GM18508 (cell line): ENCODE measurements around the gene STXBP6.

Source experiments
- ATAC-seq: cut with Tn5 transposase; IDR thresholded peaks from one replicate; pipeline ENCODE4 v1.9.1; 2021; ENCODE audit warnings: moderate number of reproducible peaks; ENCODE audit not compliant: insufficient read depth, unreplicated experiment

STXBP6 gene

DNA sequence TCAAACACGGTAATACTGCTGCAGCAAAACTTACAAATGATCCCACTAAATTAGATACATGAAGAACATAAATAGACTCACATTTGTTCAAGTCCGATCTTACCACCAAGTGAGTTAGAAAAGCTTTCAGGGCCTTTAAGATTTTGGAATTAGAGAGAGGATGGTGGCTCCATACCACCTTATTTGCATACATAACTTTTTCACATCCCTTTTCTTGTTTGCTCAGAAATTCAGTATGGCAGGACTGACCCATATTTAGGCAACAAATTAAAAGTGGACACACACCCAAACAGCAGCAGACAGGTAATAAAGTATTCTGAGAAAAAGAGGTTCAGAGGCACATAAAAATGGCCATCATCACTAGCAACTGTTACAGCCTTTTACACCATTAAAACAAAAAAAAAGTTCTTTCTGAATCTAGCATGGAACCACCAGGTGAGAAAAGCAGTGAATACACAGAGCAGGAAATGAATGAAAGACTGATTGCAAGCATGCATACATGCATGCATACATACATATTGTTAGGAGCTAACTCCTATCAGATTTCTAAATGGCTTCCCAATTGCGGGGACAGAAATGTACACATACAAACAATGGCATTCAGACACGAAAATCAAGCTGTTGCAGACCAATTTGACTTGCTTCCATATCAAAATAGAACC is 23.3 kb downstream of the STXBP6 start:
- ATAC-seq = peak; percentile 68

DNA sequence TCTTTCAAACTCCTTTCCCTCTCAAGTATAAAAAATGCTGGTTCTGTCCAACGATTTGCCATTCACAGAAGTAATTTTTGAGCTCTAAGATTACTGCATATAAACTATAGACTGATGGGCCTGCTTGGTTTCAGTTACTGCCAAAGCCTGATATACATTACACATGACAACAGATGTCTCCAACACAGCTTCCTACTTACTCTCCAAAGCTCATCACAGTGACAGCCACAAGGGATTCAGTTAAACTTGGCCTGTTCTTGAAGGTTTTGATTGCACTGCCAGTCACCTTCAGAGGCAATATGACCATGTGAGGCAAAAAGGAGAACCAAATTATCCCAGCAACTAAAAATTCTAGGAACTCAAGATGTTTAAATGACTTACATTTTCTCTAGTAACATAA is 30.1 kb downstream of the STXBP6 start:
- no peak for ATAC-seq

- no peak for ATAC-seq
Measured at GRCh38 chr14:25017562-25017961, 32.4 kb downstream of the STXBP6 start.

GRCh38 chr14:25015761-25016160 is 34.2 kb downstream of the STXBP6 start:
- ATAC-seq = no peak

- no peak for ATAC-seq
Measured at GRCh38 chr14:25014440-25014839, 35.5 kb downstream of the STXBP6 start.

GRCh38 chr14:25011095-25011494 is 38.9 kb downstream of the STXBP6 start:
- no peak for ATAC-seq

DNA sequence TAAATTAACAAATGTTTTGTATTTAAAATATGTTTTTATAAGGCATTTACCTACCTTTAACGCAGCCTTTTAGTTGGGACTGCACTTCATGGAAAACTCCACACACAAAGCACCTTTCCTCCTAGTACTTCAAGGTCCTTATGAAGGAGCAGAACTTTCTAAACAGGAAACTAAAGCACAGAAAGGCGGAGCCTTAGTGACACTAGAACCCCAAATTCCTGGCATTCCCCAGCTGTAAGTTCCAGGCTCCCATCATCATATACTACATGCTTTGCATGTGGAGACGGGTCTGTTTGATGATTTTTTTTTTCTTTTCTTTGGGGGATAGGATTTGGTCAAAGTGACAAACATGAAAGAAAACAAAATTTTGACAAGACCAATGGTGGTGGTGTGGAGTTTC is 39.5 kb downstream of the STXBP6 start:
- no peak for ATAC-seq

DNA sequence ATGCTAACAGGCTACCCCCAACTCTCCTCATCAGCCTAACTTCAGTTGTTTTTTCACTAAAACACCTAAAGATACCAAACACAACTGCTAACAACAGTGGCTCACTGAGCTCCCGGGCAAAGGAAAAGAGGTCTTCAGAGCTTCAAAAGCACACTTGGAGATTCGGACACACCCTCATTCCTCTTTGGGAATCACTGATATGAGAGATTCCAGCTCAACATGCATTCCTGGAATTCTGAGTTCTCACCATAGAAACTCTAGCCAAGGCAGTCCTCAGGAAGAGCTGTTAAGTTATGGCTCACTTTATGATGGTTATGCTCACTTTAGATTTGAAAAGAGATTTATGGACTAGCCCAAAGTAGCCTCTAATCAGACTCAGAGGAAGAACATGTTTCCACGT is 40.1 kb downstream of the STXBP6 start:
- no peak for ATAC-seq

DNA sequence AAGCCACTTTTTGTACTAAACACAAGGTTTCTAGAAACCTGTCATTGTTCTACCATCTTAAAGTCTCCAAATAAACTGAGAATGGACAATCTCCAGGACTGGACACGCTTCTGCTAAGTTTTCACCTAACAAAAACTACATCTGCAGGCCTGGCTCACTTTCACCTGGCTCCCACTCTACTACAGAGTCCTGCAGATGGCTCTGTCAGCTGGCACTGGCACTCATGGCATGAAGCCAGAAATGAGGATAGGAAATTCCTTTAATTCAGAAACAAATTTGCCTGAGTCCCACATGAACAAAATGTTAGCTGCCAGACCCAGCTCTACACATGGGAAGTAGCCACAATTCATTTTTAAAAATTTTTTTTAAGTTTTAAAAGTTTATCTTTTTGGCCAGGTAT is 42.1 kb downstream of the STXBP6 start:
- no peak for ATAC-seq

DNA sequence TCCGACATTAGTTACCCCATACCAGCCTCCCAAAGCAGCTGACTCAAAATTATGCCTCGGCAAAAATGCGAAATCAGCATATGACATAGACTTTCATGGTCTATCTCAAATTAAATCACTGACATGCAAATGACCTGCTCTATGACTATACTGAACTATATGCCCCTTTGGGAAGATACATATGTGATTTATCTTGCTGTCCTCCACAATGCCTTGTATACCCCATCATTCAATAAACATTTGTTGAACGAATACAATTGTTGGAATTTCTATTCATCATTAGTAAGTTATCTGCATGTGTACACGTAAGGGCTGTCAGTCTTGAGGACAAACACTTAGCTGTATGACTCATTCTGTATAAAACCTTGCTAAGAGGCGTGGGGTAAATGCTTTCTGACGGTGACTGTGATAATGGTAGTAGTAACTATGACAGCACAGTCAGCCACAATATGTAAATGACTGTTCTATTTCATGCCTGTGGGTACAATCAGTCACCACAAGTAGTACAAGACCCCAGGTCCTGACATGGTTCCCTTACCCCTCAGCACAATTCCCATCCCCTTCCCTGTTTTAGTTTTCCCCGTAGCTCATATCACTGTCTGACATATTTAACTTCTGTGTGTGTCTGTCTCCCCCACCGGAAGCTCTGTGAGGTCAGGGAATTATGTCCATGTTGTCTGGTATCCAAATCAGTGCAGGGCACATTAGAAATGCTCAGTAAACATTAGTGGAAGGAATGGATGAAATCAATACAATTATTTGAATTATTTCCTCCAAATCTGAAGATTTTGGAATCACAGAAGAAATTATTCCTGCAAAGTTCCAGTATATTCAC is 42.8 kb downstream of the STXBP6 start:
- ATAC-seq = peak; percentile 45

GRCh38 chr14:25006031-25006430 is 43.9 kb downstream of the STXBP6 start:
- ATAC-seq = no peak

DNA sequence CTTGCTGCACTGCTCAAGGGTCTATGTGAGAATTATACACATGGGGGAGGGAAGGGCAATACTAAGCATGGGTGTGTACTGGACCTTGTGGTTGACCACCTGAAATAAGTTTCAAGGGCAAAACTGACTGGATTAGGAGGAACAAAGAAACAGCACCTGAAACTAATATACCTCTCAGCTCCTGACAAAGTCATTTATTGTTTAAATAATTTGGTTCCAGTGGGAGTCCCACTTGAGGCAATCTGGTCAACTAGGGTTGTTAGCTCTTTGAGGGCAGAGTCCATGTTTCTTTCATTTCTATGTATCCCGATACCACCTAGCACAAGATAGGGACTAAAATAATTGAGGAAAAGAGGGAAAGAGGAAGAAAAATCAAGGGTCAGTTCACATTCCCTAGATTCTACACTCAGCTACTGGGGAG is 45.5 kb downstream of the STXBP6 start:
- no peak for ATAC-seq

DNA sequence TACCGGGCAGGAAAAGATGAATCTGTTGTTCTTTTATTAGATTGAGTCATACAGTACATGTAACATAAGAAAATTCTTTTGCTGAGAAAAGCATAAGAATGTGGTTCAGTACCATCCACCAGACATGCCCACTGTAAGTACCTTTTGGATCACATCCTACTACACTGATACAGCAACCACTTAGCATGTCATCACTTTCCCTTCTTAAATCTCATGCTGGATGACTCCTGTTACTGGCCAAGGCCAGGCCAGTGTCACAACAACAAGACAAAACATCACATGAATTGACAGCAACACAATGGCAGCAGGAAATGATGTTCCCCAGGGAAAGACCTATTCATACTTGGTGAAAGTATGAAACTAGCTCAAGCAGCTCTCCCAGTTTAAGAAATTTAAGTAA is 46.4 kb downstream of the STXBP6 start:
- ATAC-seq = no peak

DNA sequence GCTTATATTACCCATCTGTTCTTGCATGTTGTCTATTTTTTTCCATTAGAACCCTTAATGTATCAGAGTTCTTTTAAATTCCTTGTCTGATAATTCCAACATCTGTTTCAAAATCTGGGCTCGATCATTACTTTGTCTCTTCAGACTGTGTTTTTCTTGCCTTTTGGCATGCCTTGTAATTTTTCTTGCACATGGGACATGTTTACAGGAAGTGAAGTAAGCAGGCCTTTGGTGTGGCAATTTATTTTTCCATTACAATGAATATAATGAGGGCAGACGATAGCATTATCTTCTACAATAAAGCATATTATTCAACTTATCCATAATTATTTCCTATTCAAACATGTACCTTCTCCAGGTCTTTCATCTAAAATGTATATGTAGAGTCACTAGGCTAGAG is 48.3 kb downstream of the STXBP6 start:
- ATAC-seq = no peak

GRCh38 chr14:25001156-25001555 is 48.8 kb downstream of the STXBP6 start:
- ATAC-seq = no peak

GRCh38 chr14:24999157-24999556 is 50.8 kb downstream of the STXBP6 start:
- no peak for ATAC-seq

- no peak for ATAC-seq
Measured at GRCh38 chr14:24996930-24997725, 52.8 kb downstream of the STXBP6 start.

DNA sequence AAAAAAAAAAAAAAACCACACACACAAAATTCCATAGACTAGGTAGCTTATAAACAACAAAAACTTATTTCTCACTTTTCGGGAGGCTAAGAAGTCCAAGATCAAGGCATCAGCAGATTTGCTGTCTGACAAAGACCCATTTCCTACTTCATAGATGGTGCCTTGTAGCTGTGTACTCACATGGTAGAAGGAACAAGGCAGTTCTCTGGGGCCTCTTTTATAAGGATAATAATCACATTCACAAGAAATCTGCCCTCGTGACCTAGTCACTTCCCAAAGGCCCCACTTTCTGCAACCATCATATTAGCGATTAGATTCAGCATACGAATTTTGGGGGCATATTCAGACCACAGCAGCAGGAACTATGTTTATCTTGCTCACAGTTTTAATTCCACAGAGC is 54.9 kb downstream of the STXBP6 start:
- no peak for ATAC-seq

DNA sequence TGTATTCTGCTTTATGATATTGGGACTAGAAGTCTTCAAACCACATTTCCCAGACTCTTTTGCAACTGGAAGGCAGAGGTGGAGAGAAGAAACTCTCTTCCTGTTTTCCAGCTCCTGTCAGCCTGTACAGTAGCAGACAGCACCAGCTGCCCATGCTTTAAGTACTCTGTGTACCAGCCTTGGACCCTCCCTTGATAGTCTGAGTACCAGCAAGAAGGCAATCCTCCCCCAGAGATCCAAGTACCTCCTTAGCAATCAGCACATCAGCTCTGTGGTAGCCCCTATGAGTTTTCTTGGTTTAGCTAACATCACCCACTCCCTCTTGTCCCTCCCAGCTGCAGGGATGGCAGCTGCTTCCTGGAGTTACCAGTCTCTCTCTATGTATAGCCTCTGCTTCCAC is 56.3 kb downstream of the STXBP6 start:
- no peak for ATAC-seq

DNA sequence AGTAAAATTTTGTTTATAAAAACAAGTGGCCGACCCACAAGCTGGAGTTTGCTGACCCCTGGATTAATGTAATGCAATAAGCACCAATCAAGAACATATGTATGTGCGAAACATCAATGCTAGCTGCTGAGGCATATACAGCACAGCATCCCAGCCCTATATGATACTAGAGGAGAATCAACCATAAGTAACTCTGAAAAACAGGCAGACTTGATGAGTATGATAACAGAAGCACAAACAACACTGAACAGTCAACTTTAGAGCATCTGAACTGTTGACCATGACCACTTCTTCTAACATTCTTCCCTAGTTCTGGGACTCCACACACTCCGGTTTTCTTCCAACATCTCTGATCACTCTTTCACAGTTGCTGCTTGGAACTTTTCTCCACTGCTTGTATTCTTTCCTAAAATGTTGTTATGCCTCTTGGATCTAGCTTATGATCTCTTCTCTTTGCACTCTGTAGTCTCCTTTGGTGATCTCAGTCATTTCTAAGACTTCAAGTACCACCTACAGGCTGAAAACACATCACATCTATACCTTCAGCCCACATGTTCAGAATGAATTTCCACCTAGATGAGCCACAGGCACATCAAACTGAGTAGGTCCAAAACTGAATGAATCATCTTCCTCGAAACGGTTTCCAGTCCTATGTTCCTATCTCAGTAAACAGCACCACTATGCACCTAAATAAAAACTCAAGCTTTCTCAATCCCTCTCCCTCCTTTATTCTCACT is 57.2 kb downstream of the STXBP6 start:
- ATAC-seq = no peak
